A673 (cell line): Measurements from ENCODE around the gene SLPI.

Experiments used
- CTCF ChIP-seq: fragments of 300-800, 200-600 bp; sonication (generic); conservative IDR thresholded peaks from 2 replicates; pipeline ENCODE4 v1.5.1; 2017; ENCODE audit warnings: low read depth, mild to moderate bottlenecking, antibody characterized with exemption, low read length, moderate library complexity, mixed read lengths
- EZH2 ChIP-seq: fragments of 200-600 bp; sonication (generic); IDR thresholded peaks from 2 replicates; pipeline ENCODE4 v1.6.1; 2017; ENCODE audit warnings: borderline replicate concordance, low read depth, mild to moderate bottlenecking, mixed read lengths, antibody characterized with exemption, low read length; ENCODE audit not compliant: poor library complexity, severe bottlenecking

- TF ChIP-seq CTCF (no peak), EZH2 (no peak)
Observed at GRCh38 chr20:45226287-45226686, 28.1 kb downstream of the SLPI start.
